ENCODE data around the gene VIT. TPM values are rescaled to one million over a fixed set of nuclear protein-coding genes. Genes with fewer than 3 reads are reported as not detected.

Gene VIT
- total RNA-seq, 1 donor from 2014 or later, result 0.32 TPM

- Histone ChIP-seq H3K4me3 (no peak overlapping the region), H3K27me3 (no peaks in the 10 kb centered on the region), H3K36me3 (no peaks in the 10 kb centered on the region), H3K27ac (no peak overlapping the region), H3K9me3 (no peaks in the 10 kb centered on the region), H3K4me1 (no peaks in the 10 kb centered on the region)
- DNase-seq (no peak), ATAC-seq (no peak)
- intact Hi-C loops (cut with DNase I), result loop anchor here (10.0 kb wide), 1 partner anchor 128 kb away; no protein-coding TSS in a partner anchor
- TF ChIP-seq, protein P1, sequence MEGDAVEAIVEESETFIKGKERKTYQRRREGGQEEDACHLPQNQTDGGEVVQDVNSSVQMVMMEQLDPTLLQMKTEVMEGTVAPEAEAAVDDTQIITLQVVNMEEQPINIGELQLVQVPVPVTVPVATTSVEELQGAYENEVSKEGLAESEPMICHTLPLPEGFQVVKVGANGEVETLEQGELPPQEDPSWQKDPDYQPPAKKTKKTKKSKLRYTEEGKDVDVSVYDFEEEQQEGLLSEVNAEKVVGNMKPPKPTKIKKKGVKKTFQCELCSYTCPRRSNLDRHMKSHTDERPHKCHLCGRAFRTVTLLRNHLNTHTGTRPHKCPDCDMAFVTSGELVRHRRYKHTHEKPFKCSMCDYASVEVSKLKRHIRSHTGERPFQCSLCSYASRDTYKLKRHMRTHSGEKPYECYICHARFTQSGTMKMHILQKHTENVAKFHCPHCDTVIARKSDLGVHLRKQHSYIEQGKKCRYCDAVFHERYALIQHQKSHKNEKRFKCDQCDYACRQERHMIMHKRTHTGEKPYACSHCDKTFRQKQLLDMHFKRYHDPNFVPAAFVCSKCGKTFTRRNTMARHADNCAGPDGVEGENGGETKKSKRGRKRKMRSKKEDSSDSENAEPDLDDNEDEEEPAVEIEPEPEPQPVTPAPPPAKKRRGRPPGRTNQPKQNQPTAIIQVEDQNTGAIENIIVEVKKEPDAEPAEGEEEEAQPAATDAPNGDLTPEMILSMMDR (IDR thresholded peaks at IDR 0.05), result no peak
Measured at GRCh38 chr2:36663295-36663694, 33.2 kb upstream of the VIT start.

DNA sequence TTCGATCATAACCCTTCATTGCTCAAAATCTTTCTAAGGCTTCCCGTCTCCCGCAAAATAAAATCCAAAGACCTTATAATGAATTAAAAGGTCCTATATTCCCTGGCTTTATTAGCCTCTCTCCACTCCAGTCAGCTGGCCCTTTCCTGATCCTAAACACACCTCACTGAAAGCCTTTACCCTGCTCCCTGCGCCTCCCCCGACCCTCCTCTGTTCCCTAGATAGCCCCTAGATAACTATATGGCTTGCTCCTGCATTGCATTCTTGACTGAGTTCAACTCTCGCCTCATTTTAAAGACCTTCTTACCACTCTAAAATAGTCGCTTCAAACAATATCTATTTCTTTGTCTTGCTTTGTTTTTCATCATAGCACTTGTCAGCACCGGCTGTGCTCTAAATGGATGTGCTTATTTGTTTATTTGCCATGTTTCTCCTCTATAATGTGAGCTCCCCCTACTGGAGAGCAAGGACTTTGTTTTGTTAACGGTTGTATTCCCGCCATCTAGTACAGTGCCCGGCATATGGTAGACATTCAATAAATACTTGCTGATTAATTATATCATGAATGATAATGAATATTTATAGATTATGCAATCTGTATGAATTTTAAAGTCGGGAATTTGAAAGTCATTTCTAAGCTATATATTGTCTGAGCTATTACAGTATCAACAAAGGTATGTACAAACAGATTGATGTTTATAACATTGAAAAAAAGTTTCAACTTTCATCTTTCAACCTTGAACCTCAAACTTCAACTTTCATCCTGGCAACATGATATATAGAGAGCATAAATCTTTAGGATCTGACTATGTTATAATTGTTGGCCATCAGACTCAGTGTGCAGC is 32.4 kb upstream of the VIT start:
- no peak for DNase-seq
- Histone ChIP-seq H3K9me3 (no peaks in the 10 kb centered on the region), H3K4me3 (no peak overlapping the region), H3K4me1 (no peaks in the 10 kb centered on the region), H3K36me3 (no peaks in the 10 kb centered on the region), H3K27ac (no peak overlapping the region), H3K27me3 (no peaks in the 10 kb centered on the region)
- ATAC-seq, result peak; percentile 86
- TF ChIP-seq, protein P1 (IDR thresholded peaks at IDR 0.05), result peak; percentile 80
- intact Hi-C loops (cut with DNase I), result loop anchor here (10.0 kb wide), 1 partner anchor 129 kb away; no protein-coding TSS in a partner anchor

- H3K4me3 ChIP-seq, result no peak overlapping the region
- no peaks in the 10 kb centered on the region for H3K9me3 ChIP-seq
- H3K27me3 ChIP-seq, result no peaks in the 10 kb centered on the region
- ATAC-seq (no peak), DNase-seq (no peak)
- intact Hi-C loops (cut with DNase I), result loop anchor here (10.0 kb wide), 1 partner anchor 130 kb away; no protein-coding TSS in a partner anchor
- no peaks in the 10 kb centered on the region for H3K36me3 ChIP-seq
- no peaks in the 10 kb centered on the region for H3K4me1 ChIP-seq
- H3K27ac ChIP-seq, result no peak overlapping the region
- TF ChIP-seq, protein P1 (IDR thresholded peaks at IDR 0.05), result no peak
Measured at GRCh38 chr2:36664696-36665076, 31.8 kb upstream of the VIT start.

DNA sequence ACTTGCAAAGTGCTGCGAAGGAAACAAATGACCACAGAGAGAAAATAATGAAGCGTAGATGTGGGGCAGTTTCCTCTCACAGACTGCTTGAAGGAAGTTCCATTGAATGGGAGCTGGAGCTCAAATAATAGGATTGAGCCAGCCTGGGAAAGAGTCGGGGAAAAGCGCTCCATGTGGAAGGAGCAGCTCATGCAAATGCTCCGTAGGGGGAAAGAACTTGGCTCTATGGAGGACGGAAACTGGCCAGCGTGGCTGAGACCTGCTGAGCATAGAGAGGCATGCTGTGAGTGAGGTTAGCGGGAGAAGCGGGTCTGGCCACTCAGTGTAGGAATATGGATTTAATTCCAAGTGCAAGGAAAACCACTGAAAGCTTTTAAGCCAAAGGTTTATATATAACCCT is 28.6 kb upstream of the VIT start:
- H3K36me3 ChIP-seq, result no peaks in the 10 kb centered on the region
- TF ChIP-seq, protein P1 (IDR thresholded peaks at IDR 0.05), result no peak
- H3K27me3 ChIP-seq, result no peaks in the 10 kb centered on the region
- H3K27ac ChIP-seq, result no peak overlapping the region
- ATAC-seq (no peak), DNase-seq (no peak)
- intact Hi-C loops (cut with DNase I), result loop anchor here (10.0 kb wide), 1 partner anchor 133 kb away; no protein-coding TSS in a partner anchor
- no peaks in the 10 kb centered on the region for H3K9me3 ChIP-seq
- H3K4me1 ChIP-seq, result no peaks in the 10 kb centered on the region
- no peak overlapping the region for H3K4me3 ChIP-seq

GRCh38 chr2:36670881-36671595 is 25.5 kb upstream of the VIT start:
- Histone ChIP-seq H3K27ac (no peak overlapping the region), H3K27me3 (no peaks in the 10 kb centered on the region), H3K4me1 (no peaks in the 10 kb centered on the region), H3K9me3 (no peaks in the 10 kb centered on the region), H3K36me3 (no peaks in the 10 kb centered on the region), H3K4me3 (no peak overlapping the region)
- TF ChIP-seq, protein P1 (IDR thresholded peaks at IDR 0.05), result no peak
- ATAC-seq, result no peak
- DNase-seq, result no peak
- intact Hi-C loops (cut with DNase I), result no loop called here
